ENCODE measurements around the gene ALK.

The ALK gene

GRCh38 chr2:29430382-29431112 is 490.8 kb downstream of the ALK start:
- DNase-seq, result no peak

DNA sequence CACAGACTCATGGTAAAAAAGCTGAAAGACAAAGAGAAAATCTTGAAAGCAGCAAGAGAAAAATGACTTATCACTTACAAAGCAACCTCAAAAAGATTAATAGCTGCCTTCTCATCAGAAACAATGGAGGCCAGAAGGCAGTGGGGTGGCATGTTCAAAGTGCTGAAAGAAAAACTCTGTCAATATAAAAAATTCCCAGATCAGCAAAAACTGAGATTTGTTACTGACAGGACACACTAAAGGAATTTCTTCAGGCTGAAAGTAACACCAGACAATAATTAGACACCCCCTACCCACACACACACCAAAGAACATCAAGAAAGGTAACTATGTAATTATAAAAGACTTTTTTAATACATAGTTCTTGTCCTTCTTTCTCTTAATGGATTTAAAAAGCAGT is 495.0 kb downstream of the ALK start:
- no peak for DNase-seq

GRCh38 chr2:29425866-29426265 is 495.5 kb downstream of the ALK start:
- DNase-seq, result no peak

GRCh38 chr2:29423061-29423666 is 498.2 kb downstream of the ALK start:
- DNase-seq, result peak; percentile 11

DNA sequence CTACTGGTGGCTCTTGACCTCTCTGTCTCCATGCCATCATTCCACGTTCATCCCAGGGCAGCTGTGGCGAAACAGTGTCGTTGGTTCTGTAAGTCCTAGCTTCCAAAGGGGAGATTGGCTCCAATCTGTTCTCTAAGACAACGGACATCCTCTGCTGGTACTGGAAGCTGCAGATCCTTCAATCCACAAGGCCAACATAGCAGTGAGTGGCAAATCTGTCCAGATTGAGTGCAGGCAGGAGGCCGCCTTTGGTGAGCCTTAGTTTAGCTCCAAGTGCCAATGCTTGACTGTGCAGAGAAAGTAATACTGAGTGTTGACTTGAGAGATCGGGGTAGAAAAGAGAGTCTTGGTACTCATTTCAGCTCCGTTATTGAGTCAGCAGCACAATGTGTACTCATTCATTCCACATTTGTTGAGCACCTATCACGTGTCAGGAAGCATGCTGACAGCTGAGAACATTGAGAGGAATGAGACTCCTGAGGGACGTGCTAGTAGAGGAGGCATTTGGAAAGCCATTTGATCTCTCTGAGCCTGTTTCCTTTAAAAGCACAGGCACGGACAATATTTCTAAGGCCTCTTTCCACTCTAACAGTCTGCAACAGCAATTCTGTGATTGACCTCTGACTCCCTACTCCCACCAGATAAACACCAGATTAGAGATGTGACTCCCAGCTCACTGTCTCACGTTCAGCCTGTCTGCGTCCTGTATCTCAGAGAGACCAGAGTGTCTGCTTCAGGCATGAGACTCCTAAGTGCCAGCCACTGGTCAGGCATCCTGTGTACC is 500.2 kb downstream of the ALK start:
- DNase-seq, result no peak

DNA sequence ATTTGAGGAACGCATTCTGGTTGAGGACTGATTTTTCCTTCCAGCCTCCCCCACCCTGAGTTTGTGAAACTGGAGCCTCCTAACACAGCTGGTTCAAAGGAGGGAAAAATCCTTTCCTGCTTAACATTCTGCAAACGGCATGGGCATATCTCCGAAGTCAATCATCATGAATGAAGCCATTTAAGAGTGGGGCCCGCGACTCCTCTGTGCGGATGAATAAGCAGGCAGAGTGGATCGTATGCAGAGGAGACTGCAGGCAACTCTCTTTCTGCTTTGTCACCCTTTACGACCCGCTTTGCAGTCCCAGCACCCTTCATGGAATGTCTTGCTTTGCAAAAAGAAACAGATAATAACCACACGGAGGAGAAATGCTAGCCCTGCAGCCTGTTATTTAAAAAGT is 500.9 kb downstream of the ALK start:
- no peak for DNase-seq

DNA sequence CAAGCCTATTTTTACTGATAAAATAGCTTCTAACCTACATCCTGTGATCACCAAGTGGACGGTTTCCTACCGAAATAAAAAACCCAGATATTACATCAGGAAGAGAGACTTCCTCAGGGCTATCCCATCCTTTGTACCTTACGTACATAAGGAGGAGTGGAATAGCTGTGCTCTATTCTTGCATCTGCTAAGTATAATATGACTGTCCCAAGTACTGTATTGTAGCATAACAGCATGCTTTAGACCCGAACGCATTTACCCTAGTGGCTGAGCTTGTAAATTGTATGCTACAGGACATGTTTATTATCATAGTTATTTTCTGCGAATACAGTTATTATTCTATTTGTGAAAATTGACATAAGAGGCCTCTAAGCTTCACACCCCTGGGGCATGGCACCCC is 503.8 kb downstream of the ALK start:
- DNase-seq, result no peak

DNA sequence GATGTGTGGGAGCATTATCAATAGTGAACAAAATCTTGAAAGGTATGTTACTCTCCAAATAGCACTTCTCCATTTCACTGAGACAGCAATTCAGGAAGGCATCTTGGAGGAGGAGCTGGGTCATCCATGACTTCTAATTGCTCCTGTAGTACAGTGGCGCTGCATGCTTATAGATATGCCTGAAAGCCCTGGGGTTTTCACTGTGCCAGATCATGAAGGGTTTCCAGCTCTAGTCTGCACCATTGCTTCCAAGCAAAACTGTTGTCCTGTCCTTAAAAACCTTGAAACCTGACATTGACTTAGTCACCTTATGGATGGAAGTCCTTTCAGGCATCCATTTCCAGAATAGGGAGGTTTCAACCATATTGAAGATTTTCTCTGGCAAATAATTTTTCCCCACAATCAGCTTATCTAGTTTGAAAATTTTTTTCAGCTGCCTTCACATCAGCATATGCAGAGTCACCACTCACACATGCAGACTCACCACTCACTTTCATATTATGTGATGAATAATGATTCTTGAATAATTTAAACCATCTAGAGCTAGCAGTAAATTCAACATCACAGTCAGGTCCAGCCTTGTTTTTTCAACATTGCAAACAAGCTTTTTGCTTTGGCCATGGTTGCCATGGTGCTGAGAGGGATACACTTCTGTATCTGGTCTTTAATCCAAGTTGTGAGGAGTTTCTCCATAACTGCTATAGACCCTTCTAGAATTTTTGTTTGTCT is 509.0 kb downstream of the ALK start:
- no peak for DNase-seq

DNA sequence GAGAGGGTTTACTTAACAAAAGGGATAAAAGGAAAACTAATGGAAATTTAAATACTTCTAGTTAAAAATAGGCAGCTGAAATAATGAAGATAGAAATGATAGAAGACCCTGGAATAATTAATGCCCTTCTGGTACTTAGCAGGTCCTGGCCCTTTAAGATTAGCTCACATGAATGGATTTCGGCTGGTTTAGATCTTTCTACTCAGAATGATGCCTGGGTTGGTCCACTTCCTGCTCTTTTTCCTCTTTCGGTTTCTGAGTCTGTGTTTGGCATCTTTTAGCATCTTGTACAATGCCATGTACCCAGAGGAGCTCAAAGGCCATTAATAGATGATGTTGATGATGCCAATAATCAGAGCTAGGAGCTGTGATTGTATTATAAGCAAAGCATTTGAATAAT is 515.7 kb downstream of the ALK start:
- no peak for DNase-seq

DNA sequence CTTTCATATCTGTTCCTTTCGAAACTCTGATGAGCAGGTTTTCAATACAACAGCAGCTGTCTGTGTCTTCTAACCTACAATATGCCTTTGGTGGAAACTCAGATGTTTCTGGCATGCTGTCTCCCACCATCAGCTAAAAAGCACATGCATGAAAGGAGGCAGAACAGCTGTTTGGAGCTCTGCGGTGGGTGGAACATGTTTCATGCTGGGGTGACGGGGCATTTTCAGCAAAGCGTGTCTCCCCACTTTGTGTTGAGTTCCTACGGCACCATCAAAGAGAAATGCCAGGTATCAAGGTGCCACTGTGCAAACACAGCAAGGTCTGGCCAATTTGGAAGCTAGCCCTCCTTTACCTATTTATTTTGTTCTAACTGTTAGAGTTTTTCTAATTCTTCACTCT is 516.1 kb downstream of the ALK start:
- DNase-seq, result no peak

DNA sequence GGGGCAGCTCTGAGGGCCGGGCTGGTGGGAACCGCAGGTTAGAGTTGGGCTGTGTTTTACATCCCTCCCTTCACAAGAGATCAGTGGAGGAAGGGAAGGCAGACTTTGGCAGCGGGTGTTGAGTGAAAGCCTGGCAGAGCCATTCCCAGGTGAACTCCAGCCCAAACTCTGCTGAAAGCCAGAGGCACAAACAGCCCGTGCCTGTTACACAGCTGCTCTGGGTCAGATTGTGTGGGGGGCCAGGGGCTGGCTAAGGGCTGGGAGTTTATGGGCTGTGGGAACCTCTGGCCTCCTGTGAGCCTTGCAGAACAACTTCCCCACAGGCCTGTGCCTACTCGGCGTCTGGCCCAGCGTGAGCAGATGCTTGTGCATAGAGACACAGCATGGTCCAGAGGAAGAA is 519.4 kb downstream of the ALK start:
- no peak for DNase-seq

DNA sequence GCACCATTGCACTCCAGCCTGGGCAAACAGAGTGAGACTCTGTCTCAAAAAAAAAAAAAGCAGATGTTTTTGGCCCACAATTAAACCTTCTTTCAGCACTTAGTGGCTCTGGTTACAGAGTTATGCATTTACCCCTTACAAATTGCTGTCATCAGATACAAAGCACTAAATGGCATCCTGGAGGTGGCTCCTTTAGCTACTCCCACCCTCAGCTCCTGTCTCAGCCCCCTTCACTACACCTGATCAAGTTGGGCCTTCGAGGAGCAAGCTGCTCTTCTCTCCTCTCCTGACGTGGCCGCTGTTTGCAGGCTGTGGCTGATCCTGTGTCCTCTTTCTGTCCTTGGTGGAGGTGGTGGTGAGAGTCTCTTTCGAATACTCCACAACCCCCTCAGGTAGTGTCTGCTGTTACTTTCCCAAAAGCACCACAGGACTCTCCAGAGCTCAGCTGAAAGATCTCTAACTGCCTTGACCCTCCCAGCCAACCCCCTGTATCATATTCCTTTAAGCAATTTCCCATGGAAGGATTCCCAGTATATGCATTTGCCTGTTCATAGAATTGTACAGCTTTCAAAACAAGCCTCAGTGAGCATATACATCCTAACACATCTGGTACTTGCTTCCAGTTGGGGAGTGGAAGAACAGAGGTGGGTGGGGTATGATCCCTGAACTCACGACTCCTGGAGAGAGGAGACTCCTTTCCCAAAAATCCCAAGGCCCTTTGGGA is 520.3 kb downstream of the ALK start:
- DNase-seq, result no peak

- no peak for DNase-seq
Observed at GRCh38 chr2:29398384-29399237, 522.8 kb downstream of the ALK start.

DNA sequence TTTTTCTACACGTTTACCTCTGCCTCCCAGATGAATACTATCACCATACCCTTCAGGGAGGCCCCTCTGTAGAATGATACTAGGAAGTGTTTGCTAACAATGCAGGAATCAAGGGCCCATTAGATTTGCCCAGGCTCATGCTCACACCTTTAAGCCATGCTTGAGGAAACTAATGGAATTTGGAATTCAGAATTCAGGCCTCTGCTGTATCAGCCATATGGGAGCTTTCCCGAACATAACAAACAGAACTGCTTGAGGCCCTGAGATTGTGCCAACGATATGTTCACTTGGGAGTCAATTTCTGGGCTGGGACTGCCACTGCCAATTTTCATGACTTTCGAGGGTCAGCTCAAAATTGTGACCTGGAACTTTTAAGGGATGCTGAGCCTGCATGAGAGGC is 523.7 kb downstream of the ALK start:
- no peak for DNase-seq

GRCh38 chr2:29397039-29397438 is 524.3 kb downstream of the ALK start:
- DNase-seq, result no peak

- DNase-seq, result no peak
Observed at GRCh38 chr2:29394981-29395350, 526.4 kb downstream of the ALK start.

DNA sequence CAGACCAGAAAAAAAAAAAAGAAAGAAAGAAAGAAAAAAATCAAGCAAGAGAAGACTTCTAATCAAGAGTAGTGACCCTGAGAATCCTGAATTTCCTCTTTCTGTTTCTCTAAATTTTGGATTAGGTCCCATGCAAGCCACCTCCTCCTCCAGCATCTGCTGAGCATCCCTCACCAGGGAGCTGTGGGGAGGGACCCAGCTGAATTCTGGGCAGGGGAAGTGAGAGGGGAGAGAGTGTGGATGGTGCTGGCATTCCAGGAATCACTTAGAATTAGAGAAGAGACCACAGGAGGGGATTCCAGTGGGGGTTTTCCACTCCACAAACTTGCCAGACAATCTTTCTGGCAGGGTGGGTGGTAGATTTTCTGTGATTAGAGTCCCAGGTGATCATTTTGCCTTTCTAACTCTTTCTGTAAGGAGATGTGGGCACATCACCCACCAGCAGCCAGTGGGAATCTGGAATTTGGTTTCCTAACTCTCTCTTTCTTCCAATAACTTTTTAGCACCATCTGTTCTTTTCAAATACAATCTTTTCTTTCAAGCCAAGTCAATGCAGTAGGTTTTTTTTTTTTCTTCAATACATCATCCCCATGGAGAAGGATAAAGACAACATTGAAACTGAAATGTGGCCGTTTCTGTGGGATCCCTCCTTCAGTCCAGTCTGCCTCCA is 526.9 kb downstream of the ALK start:
- no peak for DNase-seq

DNA sequence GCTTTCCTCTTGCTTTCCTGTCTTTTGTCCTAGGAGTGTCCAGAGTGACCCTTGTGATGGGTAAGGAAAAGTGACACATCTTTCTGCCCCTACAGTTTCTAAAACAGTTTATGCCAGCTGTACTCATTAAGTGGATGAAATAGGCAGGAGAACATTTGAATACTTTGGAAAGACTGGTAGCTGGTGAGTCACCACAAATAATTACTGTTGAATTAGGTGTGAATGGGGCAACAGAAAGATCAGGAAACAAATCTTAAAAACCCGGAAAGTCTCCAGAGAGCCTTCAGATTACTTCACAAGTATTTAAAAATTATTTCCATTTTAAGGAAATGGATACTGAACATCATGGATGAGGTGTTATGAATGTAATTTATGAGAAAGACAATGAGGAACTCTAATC is 527.7 kb downstream of the ALK start:
- no peak for DNase-seq

GRCh38 chr2:29392774-29393173 is 528.6 kb downstream of the ALK start:
- no peak for DNase-seq

- no peak for DNase-seq
Observed at GRCh38 chr2:29390136-29390535, 531.2 kb downstream of the ALK start.

GRCh38 chr2:29389686-29390085 is 531.7 kb downstream of the ALK start:
- DNase-seq, result no peak
